Mesothelial cell of epicardium (in vitro differentiated cells): ENCODE data around the gene MAST4. TPM values are rescaled to one million over a fixed set of nuclear protein-coding genes. Genes with fewer than 3 reads are reported as not detected.

Experiments
- DNase-seq, 2 experiments: peaks; one replicate each; pipeline ENCODE4 v3.0.0; 2021; ENCODE audit warnings: low spot score in 2 of 2; ENCODE audit not compliant: unreplicated experiment in 2 of 2
- H3K27ac Mint-ChIP-seq: 2 replicates; pipeline ENCODE4 v1.8.0; 2021; ENCODE audit warnings: mixed read lengths
- H3K27me3 Mint-ChIP-seq: 2 replicates; pipeline ENCODE4 v1.8.0; 2021; ENCODE audit warnings: low read depth, mixed read lengths
- H3K36me3 Mint-ChIP-seq: 2 replicates; pipeline ENCODE4 v1.8.0; 2021; ENCODE audit warnings: mixed read lengths
- H3K4me1 Mint-ChIP-seq: 2 replicates; pipeline ENCODE4 v1.8.0; 2021; ENCODE audit warnings: mixed read lengths
- H3K4me3 Mint-ChIP-seq: 2 replicates; pipeline ENCODE4 v1.8.0; 2021; ENCODE audit warnings: mild to moderate bottlenecking, moderate library complexity, mixed read lengths
- H3K9me3 Mint-ChIP-seq: 2 replicates; pipeline ENCODE4 v1.8.0; 2021; ENCODE audit warnings: mixed read lengths
- CTCF ChIP-seq: fragments of 200-600 bp; sonication (generic); IDR thresholded peaks from one replicate; pipeline ENCODE4 v1.5.0; 2021; ENCODE audit warnings: antibody characterized with exemption; ENCODE audit not compliant: unreplicated experiment
- total RNA-seq: library from RNA; stranded (reverse); gene quantifications from 3 replicates; pipeline ENCODE4 v1.2.1, GENCODE V29; 2021

Gene MAST4
- total RNA-seq, 1 donor from 2014 or later, result 29.8 TPM

- Mint-ChIP-seq H3K36me3 (peaks cover 4% of the 10 kb centered on the region), H3K27me3 (peaks cover 1% of the 10 kb centered on the region), H3K27ac (no peak overlapping the region), H3K9me3 (peaks cover 20% of the 10 kb centered on the region), H3K4me1 (peaks cover 12% of the 10 kb centered on the region), H3K4me3 (no peak overlapping the region)
- DNase-seq, result no peak
- no peak for TF ChIP-seq CTCF
These were observed 25.5 kb downstream of the MAST4 start for GRCh38 chr5:66621736-66622135.

GRCh38 chr5:66628561-66628960 is 32.4 kb downstream of the MAST4 start:
- no peak overlapping the region for H3K27ac Mint-ChIP-seq
- peaks cover 3% of the 10 kb centered on the region for H3K4me1 Mint-ChIP-seq
- DNase-seq, result no peak
- no peak for TF ChIP-seq CTCF
- H3K36me3 Mint-ChIP-seq, result no peaks in the 10 kb centered on the region
- peaks cover 6% of the 10 kb centered on the region for H3K9me3 Mint-ChIP-seq
- H3K4me3 Mint-ChIP-seq, result no peak overlapping the region
- H3K27me3 Mint-ChIP-seq, result peaks cover 1% of the 10 kb centered on the region

- Mint-ChIP-seq H3K27me3 (peaks cover 1% of the 10 kb centered on the region), H3K9me3 (peaks cover 3% of the 10 kb centered on the region), H3K27ac (no peak overlapping the region), H3K4me1 (peaks cover 7% of the 10 kb centered on the region), H3K36me3 (no peaks in the 10 kb centered on the region), H3K4me3 (no peak overlapping the region)
- DNase-seq, result no peak
- TF ChIP-seq CTCF, result no peak
These were observed 33.3 kb downstream of the MAST4 start for GRCh38 chr5:66629446-66629845.

- TF ChIP-seq CTCF, result no peak
These were observed 37.6 kb downstream of the MAST4 start for GRCh38 chr5:66633754-66634153.

GRCh38 chr5:66634601-66635000 is 38.4 kb downstream of the MAST4 start:
- DNase-seq, result no peak
- Mint-ChIP-seq H3K27me3 (no peaks in the 10 kb centered on the region), H3K4me1 (peaks cover 18% of the 10 kb centered on the region), H3K36me3 (no peaks in the 10 kb centered on the region), H3K9me3 (no peaks in the 10 kb centered on the region), H3K4me3 (no peak overlapping the region), H3K27ac (no peak overlapping the region)
- TF ChIP-seq CTCF, result no peak

More at GRCh38 chr5:66633754-66634153, 37.6 kb downstream of the MAST4 start:
- Mint-ChIP-seq H3K27me3 (no peaks in the 10 kb centered on the region), H3K9me3 (no peaks in the 10 kb centered on the region), H3K36me3 (no peaks in the 10 kb centered on the region), H3K4me3 (no peak overlapping the region), H3K27ac (no peak overlapping the region), H3K4me1 (peaks cover 19% of the 10 kb centered on the region)
- DNase-seq, result no peak

GRCh38 chr5:66637994-66638393 is 41.8 kb downstream of the MAST4 start:
- peaks cover 18% of the 10 kb centered on the region for H3K4me1 Mint-ChIP-seq
- no peak overlapping the region for H3K4me3 Mint-ChIP-seq
- H3K9me3 Mint-ChIP-seq, result peaks cover 11% of the 10 kb centered on the region
- H3K36me3 Mint-ChIP-seq, result no peaks in the 10 kb centered on the region
- no peak for DNase-seq
- no peak overlapping the region for H3K27ac Mint-ChIP-seq
- no peaks in the 10 kb centered on the region for H3K27me3 Mint-ChIP-seq
- TF ChIP-seq CTCF, result no peak
